Right lobe of liver (tissue), 4 donors: ENCODE measurements around the gene KRCC1.

Source experiments
- POLR2A ChIP-seq: fragments of 450-650 bp; IDR thresholded peaks from one replicate; pipeline ENCODE4 v1.6.1; 2017; ENCODE audit warnings: antibody characterized with exemption, mild to moderate bottlenecking
- TF ChIP-seq, protein P1 (sequence below), 4 donors: fragments of 200-600 bp in 3 of 4; fragments of 450-650 bp in 1 of 4; IDR thresholded peaks; one replicate each; pipeline versions ENCODE4 v1.5.1 to v1.8.0; 2016 to 2022; ENCODE audit warnings: antibody characterized with exemption in 4 of 4, mild to moderate bottlenecking in 2 of 4
- donor health status: DM: no; HTN: no; CAD: no.
- donor health status: DM: no; HTN: no; CAD: no.
- donor health status: DM: no; HTN: yes; CAD: no.

DNA sequence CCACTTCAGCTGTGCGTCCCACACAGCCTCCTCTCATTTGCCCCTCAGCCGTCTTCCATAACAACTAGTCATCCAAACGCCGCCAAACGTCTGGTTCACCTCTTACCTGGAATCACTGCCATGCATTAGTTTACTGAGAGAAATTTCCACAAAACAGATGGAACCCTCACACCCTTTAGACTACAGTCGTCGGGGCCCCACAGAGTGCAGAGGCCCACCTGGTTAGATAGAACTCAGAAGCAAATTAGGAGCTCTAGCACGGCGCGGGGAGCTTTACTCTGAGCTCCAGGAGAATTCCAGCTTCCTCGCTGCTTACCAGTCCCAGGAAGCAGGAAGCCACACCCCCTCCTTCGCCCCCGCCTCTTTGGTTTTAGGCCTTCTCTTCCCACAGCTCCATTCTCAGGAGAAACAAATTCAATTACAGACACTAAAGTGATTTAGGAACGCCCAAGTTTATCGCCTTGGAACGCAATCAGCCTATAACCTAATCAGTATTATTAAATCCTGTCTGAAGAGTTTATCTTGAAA lies 48.6 kb downstream of the KRCC1 start:
- TF ChIP-seq, protein P1, sequence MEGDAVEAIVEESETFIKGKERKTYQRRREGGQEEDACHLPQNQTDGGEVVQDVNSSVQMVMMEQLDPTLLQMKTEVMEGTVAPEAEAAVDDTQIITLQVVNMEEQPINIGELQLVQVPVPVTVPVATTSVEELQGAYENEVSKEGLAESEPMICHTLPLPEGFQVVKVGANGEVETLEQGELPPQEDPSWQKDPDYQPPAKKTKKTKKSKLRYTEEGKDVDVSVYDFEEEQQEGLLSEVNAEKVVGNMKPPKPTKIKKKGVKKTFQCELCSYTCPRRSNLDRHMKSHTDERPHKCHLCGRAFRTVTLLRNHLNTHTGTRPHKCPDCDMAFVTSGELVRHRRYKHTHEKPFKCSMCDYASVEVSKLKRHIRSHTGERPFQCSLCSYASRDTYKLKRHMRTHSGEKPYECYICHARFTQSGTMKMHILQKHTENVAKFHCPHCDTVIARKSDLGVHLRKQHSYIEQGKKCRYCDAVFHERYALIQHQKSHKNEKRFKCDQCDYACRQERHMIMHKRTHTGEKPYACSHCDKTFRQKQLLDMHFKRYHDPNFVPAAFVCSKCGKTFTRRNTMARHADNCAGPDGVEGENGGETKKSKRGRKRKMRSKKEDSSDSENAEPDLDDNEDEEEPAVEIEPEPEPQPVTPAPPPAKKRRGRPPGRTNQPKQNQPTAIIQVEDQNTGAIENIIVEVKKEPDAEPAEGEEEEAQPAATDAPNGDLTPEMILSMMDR (IDR thresholded peaks at IDR 0.05): no peak
- TF ChIP-seq POLR2A: no peak
